Stomach (tissue), 4 donors: ENCODE results near the gene ZNF629.

Experiments used
- CTCF ChIP-seq, 7 experiments: fragments of 450-650 bp in 4 of 7; fragments of 200-600 bp in 3 of 7; sonication (generic) in 3 of 7; IDR thresholded peaks; one replicate each; pipeline ENCODE4 v1.5.1; 2016 to 2019; ENCODE audit warnings: antibody characterized with exemption in 7 of 7, control low read depth in 2 of 7, mild to moderate bottlenecking in 1 of 7
- POLR2AphosphoS5 ChIP-seq, 3 donors: sonication (generic); formaldehyde crosslinking; IDR thresholded peaks; one replicate each; pipeline ENCODE4 v1.6.1; 2016; ENCODE audit warnings: antibody characterized with exemption in 3 of 3

- TF ChIP-seq CTCF (IDR thresholded peaks at IDR 0.05) (no peak), POLR2AphosphoS5 (IDR thresholded peaks at IDR 0.05) (no peak)
These were observed 36.8 kb downstream of the ZNF629 start for GRCh38 chr16:30750201-30750600.
